Measurements from ENCODE around the gene PPP2R5C. TPM values are rescaled to one million over a fixed set of nuclear protein-coding genes. Genes with fewer than 3 reads are reported as not detected.

The PPP2R5C gene
- total RNA-seq, 4 donors from 2014 or later = 63.3 to 113 (median 75.9) TPM

GRCh38 chr14:101875727-101876554 lies 114.4 kb downstream of the PPP2R5C start:
- no peak overlapping the region for H3K4me3 ChIP-seq
- DNase-seq (ENCODE audit: low spot score in 2 of 2) = no peak
- peaks cover 0 to 12% (median 0%) of the 10 kb centered on the region in 3 donors for H3K36me3 ChIP-seq
- H3K9me3 ChIP-seq = no peaks in the 10 kb centered on the region
- H3K27me3 ChIP-seq = no peaks in the 10 kb centered on the region
- TF ChIP-seq POLR2A (IDR thresholded peaks at IDR 0.05) (no peak), CTCF (IDR thresholded peaks at IDR 0.05) (no peak)
- H3K27ac ChIP-seq = peak overlapping the region in 3 of 4 donors; percentile 3 to 39 (median 29)
- H3K4me1 ChIP-seq = peaks cover 0 to 23% (median 15%) of the 10 kb centered on the region in 4 donors
- WGBS, 2 donors = 52 to 53% methylated on average over 8 of the region's 8 CpGs

GRCh38 chr14:101876555-101876938 lies 115.0 kb downstream of the PPP2R5C start:
- no peak overlapping the region for H3K4me3 ChIP-seq
- no peak for TF ChIP-seq POLR2A (IDR thresholded peaks at IDR 0.05)
- peak; percentile 89 to 96 for TF ChIP-seq EP300 (IDR thresholded peaks at IDR 0.05)
- TF ChIP-seq CTCF (IDR thresholded peaks at IDR 0.05) = no peak
- no peaks in the 10 kb centered on the region for H3K9me3 ChIP-seq
- DNase-seq (ENCODE audit: low spot score in 2 of 2) = peak; percentile 47 to 78
- peak overlapping the region in 3 of 4 donors; percentile 29 to 68 (median 58) for H3K27ac ChIP-seq
- no peaks in the 10 kb centered on the region for H3K27me3 ChIP-seq
- H3K4me1 ChIP-seq = peaks cover 0 to 23% (median 15%) of the 10 kb centered on the region in 4 donors
- 39 to 53% methylated on average over 8 of the region's 8 CpGs for WGBS, 2 donors
- H3K36me3 ChIP-seq = peaks cover 0 to 12% (median 0%) of the 10 kb centered on the region in 3 donors

- Histone ChIP-seq H3K4me3 (no peak overlapping the region), H3K27me3 (no peaks in the 10 kb centered on the region), H3K9me3 (no peaks in the 10 kb centered on the region), H3K36me3 (peaks cover 0 to 20% (median 0%) of the 10 kb centered on the region in 3 donors), H3K4me1 (peaks cover 0 to 23% (median 15%) of the 10 kb centered on the region in 4 donors), H3K27ac (peak overlapping the region in 1 of 4 donors; percentile 58)
- WGBS, 2 donors = 85 to 88% methylated on average over 7 of the region's 7 CpGs
- TF ChIP-seq POLR2A (IDR thresholded peaks at IDR 0.05) (no peak), EP300 (IDR thresholded peaks at IDR 0.05) (no peak), CTCF (IDR thresholded peaks at IDR 0.05) (no peak)
- DNase-seq (ENCODE audit: low spot score in 2 of 2) = no peak
Observed at GRCh38 chr14:101877766-101878165, 116.3 kb downstream of the PPP2R5C start.

GRCh38 chr14:101878211-101878821 lies 116.8 kb downstream of the PPP2R5C start:
- H3K27me3 ChIP-seq = no peaks in the 10 kb centered on the region
- WGBS, 2 donors = 91 to 96% methylated on average over 8 to 9 of the region's 9 CpGs
- DNase-seq (ENCODE audit: low spot score in 2 of 2) = no peak
- H3K36me3 ChIP-seq = peaks cover 0 to 24% (median 0%) of the 10 kb centered on the region in 3 donors
- H3K9me3 ChIP-seq = no peaks in the 10 kb centered on the region
- peak overlapping the region in 1 of 4 donors; percentile 49 for H3K27ac ChIP-seq
- peaks cover 0 to 23% (median 15%) of the 10 kb centered on the region in 4 donors for H3K4me1 ChIP-seq
- H3K4me3 ChIP-seq = no peak overlapping the region
- TF ChIP-seq CTCF (IDR thresholded peaks at IDR 0.05) (no peak), EP300 (IDR thresholded peaks at IDR 0.05) (no peak), POLR2A (IDR thresholded peaks at IDR 0.05) (no peak)

Measured in tibial nerve (tissue), 4 donors.